CD4-positive, alpha-beta T cell treated with Interleukin-1 beta for 1 hour (primary cell): ENCODE measurements around the gene FIBP.

Experiments used
- DNase-seq, 2 donors: peaks; one replicate each; pipeline ENCODE4 v3.0.0-alpha.2; 2020 to 2022

The FIBP gene

DNA sequence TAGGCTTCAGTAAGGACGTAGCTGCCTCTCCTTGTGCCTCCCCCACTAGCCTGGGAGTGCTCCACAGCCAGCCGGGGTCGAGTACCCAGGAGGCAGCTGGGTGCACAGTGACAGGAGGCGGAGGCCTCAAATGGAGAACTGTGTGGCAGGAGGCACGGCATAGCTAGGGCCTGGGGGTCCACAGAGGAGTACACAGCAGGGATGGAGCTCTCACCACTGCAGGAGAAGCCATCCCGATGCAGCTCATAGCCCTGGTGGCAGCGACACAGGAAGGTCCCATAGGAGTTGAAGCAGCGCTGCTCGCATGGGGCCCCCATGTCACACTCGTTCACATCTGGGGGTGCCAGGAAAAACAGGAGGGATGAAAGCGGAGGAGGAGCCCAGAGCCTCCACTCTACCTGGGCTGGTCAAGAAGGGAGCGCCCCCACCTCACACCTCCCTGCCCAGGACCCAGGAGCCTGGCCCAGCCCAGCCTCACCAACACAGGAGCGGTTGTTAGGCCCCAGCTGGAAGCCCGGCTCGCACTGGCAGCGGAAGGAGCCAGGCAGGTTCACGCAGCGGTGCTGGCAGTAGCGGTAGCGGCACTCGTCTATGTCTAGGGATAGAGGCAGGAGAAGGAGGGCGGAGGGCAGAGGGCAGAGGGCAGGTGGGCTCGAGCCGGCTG is 18.5 kb downstream of the FIBP start:
- DNase-seq, result no peak

GRCh38 chr11:65868907-65869306 is 19.4 kb downstream of the FIBP start:
- no peak for DNase-seq

DNA sequence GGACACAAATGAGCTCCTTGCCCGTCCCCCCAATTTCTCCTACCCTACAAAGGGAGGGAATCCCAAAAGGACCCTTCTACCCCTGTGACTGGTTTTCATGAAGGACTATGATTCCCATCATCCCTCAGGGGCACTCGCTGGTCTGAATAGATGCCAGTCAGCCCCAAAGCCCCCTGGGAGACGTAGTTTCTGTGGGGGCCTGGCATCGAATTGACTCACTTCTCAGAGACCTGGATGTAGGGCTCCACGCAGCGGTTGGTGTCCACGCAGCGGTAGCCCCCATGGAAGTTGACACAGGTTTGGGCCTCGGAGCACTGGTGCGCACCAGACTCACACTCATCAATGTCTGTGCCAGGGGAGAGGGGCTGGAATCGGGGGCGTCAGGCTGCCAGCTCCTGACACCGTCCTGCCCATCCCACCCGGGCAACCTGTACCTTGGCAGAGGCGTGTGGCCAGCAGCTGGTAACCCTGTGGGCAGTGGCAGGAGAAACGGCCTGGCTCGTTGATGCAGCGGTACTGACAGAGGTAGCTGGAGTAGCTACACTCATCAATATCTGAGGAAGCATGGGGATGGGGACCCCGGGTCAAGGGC is 20.1 kb downstream of the FIBP start:
- DNase-seq, result peak in 1 of 2 donors; percentile 40

GRCh38 chr11:65867284-65868071 is 20.8 kb downstream of the FIBP start:
- peak in 1 of 2 donors; percentile 38 for DNase-seq

- DNase-seq, result no peak
Observed at GRCh38 chr11:65866509-65867283, 21.6 kb downstream of the FIBP start.

DNA sequence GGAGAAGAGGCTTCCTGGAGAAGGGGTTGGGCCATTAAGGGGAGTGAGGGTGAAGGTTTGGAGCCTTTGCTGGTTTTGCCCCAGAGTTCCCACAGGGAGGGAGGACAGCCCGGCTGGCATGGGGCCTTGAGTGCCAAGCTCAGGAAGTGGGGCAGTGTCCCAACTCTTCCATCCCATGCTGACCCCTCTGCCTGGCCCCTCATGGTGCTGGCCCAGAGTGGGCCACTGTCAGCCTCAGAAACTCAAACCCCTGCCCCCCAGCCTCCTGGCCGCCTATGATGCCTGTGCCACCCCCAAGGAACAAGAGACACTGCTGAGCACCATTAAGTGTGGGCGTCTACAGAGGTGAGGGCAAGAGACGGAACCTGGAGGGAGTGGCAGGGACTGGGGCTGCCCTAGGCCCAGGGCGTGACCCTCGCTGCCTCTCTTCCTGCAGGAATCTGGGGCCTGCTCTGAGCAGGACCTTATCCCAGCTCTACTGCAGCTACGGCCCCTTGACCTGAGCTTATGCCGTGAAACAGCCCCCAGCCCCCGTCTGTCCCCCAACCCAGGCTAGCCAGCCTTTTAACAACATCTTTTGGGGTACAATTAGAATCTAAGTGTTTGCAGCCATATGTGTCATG is 22.6 kb downstream of the FIBP start:
- no peak for DNase-seq

DNA sequence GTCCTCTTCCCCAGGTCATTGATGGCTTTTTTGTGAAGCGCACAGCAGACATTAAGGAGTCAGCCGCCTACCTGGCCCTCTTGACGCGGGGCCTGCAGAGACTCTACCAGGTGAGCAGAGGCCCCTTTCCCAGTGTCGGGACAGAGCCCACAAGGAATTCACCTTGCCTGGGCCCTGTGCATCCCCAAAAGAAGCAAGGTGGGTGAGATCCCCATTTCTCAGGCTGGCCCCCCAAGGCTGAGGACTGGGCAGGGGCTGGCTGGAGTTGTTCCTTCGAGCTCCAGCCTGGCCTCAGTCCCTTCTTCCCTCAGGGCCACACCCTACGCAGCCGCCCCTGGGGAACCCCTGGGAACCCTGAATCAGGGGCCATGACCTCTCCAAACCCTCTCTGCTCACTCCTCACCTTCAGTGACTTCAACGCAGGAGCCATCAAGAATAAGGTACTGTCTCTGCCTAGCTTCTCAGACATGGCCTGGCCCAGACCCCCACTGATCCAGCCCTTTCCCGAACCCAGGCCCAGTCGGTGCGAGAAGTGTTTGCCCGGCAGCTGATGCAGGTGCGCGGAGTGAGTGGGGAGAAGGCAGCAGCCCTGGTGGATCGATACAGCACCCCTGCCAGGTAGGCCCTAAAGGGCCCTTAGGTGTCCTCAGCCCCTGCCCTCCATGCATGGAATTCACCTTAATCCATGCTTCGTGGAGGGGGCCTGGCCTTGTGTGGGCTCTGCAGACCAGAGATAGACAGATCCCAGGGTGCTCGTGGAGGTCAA is 23.4 kb downstream of the FIBP start:
- no peak for DNase-seq

DNA sequence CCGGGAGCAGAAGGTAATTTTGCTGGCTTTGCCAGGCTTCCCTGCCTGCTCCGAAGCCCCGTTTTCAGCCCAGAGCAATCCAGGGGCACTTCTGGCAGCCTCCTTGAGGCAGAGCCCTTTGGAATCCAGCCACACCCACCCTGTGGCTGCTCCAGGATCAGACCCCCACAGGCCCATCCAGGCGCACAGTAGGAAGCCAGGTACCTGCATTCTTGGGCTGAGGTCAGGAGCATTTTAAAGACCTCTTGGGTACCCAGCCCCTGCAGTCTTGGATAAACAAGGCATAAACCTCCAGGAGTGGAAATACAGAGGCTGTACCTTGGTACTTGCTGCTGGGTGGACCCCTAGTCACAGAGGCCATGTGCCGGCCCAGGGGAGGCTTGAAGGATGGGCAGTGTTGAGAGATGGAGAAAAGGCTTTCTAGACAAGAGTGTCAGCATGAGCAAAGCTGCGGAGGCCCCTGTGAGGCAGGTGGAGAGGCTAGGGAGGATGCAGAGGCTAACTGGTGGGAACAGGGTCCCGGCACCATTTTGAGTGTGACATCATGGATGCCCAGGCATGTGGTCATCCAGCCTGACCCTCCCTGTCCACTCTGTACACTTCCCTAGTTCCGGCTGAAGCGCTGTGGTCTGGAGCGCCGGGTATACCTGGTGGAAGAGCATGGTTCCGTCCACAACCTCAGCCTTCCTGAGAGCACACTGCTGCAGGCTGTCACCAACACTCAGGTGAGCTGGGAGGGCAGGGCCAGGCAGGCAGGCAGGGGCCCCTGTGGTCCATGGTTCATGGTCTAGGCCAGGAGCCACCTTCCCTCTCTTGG is 24.2 kb downstream of the FIBP start:
- DNase-seq, result no peak

DNA sequence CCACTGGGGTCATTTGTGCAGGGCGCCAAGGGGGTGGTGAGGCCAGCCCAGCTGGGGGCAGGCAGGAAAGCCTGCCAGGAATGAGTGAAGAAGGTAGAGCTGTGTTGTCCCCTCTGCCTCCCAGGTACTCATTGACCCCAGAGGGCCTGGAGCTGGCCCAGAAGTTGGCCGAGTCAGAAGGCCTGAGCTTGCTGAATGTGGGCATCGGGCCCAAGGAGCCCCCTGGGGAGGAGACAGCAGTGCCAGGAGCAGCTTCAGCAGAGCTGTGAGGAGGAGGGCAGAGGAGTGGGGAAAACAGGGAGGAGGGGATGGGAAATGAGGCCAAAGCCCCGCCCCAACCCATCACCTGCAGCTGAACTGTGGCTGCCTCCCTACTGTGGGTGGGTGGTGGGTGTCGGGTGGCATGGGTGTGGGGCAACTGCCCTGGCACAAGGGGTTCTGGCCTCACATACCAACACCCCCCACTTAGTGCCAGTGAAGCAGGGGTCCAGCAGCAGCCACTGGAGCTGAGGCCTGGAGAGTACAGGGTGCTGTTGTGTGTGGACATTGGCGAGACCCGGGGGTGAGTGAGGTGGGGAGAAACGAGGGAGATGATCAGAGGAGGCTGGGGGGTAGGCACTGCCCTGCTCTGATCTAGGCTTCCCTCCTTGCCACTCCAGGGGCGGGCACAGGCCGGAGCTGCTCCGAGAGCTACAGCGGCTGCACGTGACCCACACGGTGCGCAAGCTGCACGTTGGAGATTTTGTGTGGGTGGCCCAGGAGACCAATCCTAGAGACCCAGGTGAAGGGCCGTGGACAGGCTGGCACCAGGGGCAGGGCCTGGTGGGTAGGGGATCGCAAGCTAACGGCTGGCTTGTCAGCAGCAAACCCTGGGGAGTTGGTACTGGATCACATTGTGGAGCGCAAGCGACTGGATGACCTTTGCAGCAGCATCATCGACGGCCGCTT is 25.1 kb downstream of the FIBP start:
- DNase-seq, result no peak

DNA sequence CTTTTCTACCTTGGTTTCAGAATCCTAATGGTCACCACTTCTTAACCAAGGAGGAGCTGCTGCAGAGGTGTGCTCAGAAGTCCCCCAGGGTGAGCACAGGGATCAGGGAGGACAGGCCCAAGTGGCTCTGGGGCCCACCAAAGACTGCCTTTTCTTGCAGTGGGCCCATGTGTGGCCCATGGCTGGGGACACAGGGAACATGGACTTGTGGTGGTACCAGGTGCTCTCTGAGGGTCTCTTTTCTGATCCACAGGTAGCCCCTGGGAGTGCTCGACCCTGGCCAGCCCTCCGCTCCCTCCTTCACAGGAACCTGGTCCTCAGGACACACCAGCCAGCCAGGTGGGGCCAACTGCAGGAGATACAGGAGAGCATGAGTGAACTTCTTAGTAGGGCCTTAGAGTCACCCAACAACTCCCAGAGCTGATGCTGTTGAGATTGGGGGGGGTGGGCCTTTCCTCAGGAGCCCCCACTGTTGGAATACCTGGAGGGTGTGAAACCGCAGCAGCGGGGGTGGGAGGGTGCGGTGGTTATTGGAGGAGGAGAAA is 26.0 kb downstream of the FIBP start:
- DNase-seq, result no peak

DNA sequence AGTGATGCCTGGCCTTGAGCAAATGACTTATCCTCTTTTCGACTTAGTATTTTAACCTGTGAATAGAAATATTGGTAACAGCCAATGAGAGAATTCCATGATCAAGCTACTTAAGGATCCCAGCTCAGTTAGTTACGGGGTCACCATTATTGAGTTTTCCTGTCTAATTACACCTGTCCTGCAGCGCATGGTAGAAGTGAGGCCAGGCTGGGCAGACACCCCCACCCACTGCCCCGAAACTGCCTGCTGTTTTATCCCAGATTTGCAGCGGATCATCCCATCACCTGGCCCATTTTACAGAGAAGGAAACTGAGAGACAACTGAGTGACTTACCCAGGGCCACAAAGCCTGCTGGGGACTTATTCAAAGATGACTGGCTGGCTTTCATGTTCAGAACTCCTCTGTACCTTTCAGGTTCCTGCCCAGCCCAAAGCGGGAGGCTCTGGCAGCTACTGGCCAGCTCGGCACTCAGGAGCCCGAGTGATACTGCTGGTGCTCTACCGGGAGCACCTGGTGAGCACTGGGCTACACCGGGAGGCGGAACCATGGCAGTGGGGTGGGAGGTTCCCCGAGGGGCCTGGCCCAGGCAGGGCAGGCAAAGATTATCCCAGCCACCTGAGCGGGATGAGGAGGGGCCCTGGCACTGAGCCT is 26.6 kb downstream of the FIBP start:
- DNase-seq, result no peak

DNA sequence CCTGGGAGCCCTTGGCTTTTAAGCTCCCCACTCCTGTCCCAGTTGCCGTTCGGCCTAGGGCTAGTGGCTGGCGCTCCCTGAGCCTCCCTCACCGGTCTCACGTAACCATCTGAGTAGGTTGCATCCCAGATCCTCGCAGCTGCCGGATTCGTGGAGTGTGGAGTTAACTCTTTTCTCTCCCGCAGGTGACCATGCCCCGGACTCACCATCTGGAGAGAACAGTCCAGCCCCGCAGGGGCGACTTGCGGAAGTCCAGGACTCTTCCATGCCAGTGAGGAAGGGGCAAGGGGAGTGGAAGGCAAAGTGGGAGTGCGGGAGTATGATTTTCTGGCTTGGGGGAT is 27.1 kb downstream of the FIBP start:
- no peak for DNase-seq

- DNase-seq, result peak; percentile 94 to 96
Observed at GRCh38 chr11:65860278-65861164, 27.8 kb downstream of the FIBP start, which contains the start of gene MUS81. Gene MUS81 (plus strand): TSS chr11:65860433. CDS start chr11:65860754, 321 bp downstream.

GRCh38 chr11:65859812-65860277 is 28.4 kb downstream of the FIBP start:
- DNase-seq, result no peak

DNA sequence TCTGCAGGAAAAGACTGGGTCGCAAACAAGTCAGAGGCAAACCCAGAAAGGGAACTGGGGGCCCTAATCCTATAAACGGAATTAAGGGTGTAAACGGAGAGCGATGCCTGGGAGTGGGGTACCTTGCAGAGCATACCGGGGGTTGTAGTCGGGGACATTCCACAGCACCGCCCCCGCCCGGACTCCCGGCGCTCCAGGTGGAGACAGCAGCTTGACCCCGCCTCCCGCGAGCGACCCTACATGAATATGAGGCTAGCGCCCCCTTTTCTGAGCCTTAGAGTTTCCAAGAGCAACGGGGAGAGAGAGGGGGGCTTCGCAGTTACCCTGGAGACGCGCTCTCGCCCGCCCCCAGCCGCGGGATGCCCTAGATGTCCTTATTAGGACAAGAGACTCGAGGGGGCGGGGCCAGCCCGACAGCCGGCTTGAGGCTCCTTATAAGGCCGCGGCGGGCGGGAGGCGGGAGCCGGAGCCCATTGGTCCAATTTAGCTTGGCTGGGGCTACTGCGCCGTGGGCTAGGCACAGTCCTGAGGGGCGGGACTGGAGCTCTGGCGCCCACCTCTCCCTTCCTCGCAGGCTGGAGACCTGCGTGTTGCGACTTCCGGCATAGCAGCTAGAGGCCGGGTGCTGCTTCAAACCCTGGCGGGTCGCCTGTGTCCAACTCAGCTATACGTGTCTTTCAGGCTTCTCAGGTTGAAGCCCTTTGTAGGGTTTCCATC is 29.0 kb downstream of the FIBP start:
- peak; percentile 97 to 98 for DNase-seq

DNA sequence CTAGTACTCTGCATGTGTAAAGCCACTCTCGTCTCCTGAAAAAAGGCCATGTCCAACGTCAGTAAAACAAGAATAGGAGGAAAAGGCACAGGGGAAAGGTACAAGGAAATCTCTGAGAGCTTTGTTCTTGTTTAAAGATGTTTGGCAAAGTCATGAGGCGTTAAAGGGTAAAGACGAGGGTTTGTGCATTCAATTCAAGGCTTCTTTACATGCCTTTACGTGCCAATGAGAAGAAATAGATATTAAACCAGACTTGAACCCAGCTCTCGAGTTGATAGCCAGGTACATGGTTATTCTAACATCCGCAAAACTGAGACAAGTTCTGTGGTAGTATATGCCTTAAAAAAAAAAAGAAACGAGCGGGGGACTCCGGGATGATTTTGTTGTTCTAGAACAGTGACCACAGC is 29.6 kb downstream of the FIBP start:
- DNase-seq, result no peak
